OCI-LY1 (cell line): ENCODE data around the gene RAD51B.

Experiments
- CTCF ChIP-seq: fragments of 200-600 bp; sonication (generic), shearing (Covaris generic); IDR thresholded peaks from 2 replicates; pipeline ENCODE4 v1.5.1; 2017; ENCODE audit warnings: mild to moderate bottlenecking, antibody characterized with exemption, low read length, moderate library complexity, mixed read lengths
- EZH2 ChIP-seq: fragments of 200-600 bp; sonication (generic), shearing (Covaris generic); IDR thresholded peaks from 2 replicates; pipeline ENCODE4 v1.8.0; 2017; ENCODE audit warnings: borderline replicate concordance, mixed run types, mild to moderate bottlenecking, antibody characterized with exemption, low read length, moderate library complexity, mixed read lengths

- TF ChIP-seq CTCF (no peak), EZH2 (no peak)
Observed at GRCh38 chr14:68692916-68693771, 873.6 kb downstream of the RAD51B start.
